ENCODE results near the gene MAPK8IP2.

DNA sequence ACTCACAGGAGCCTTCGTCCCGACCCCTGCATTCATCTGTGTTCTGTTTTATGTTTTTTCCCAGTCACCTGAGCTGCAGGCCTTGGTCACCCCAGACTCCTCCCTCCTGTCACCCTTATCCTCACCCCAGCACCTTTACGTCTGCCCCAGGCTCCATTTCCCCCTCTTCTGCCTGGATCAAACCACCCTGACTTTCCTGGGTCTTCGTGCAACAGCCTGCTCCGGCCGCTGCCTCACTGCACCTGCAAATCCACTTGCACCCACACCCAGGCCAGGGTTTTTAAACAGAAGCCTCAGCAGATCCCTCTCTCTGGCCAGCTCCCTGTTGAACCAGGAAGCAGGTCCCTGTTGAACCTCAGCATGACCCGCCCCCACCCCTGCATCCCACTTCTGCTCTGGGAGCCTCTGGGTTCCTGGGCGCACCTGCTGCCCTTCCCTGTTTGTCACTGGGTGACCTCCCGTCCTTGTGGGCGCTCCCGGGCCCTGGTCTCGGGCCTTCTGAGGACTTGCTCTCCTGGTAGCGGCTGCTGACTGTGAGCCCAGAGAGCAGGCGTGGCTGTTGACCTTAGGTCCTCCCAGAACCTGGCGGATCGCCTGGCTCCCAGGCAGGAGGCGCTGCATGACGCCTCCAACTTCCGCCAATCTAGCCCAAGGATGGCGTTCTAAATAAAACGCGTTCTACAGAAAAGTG, 12.8 kb downstream of the MAPK8IP2 start:
- TF ChIP-seq, protein P1, sequence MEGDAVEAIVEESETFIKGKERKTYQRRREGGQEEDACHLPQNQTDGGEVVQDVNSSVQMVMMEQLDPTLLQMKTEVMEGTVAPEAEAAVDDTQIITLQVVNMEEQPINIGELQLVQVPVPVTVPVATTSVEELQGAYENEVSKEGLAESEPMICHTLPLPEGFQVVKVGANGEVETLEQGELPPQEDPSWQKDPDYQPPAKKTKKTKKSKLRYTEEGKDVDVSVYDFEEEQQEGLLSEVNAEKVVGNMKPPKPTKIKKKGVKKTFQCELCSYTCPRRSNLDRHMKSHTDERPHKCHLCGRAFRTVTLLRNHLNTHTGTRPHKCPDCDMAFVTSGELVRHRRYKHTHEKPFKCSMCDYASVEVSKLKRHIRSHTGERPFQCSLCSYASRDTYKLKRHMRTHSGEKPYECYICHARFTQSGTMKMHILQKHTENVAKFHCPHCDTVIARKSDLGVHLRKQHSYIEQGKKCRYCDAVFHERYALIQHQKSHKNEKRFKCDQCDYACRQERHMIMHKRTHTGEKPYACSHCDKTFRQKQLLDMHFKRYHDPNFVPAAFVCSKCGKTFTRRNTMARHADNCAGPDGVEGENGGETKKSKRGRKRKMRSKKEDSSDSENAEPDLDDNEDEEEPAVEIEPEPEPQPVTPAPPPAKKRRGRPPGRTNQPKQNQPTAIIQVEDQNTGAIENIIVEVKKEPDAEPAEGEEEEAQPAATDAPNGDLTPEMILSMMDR (IDR thresholded peaks at IDR 0.05 in 8 of 11, conservative IDR thresholded peaks at IDR 0.05 in 3 of 11), result no peak
- no peak for TF ChIP-seq POLR2AphosphoS5 (IDR thresholded peaks at IDR 0.05)

All from spleen (tissue), 7 donors.